Muscle of leg (tissue), 11 donors: ENCODE data around the gene KLHDC8A. TPM values are rescaled to one million over a fixed set of nuclear protein-coding genes. Genes with fewer than 3 reads are reported as not detected.
"Not testable (repeated sequence)": the region's sequence is repeated elsewhere in the genome, so short reads cannot be mapped to it uniquely, and the experiment has no call there.

Experiments
- DNase-seq: peaks from one replicate; pipeline ENCODE4 v3.0.0; 2013
- H3K27ac ChIP-seq: one replicate; pipeline ENCODE4 v1.5.1; 2013; ENCODE audit warnings: mild to moderate bottlenecking, low read length, control low read depth
- H3K27me3 ChIP-seq: one replicate; pipeline ENCODE4 v1.6.1; 2013; ENCODE audit warnings: low read length; ENCODE audit not compliant: control insufficient read depth, insufficient read depth
- H3K36me3 ChIP-seq: one replicate; pipeline ENCODE4 v1.6.1; 2013; ENCODE audit warnings: low read length; ENCODE audit not compliant: control insufficient read depth, insufficient read depth
- H3K4me1 ChIP-seq: one replicate; pipeline ENCODE4 v1.6.1; 2013; ENCODE audit warnings: low read length; ENCODE audit not compliant: control insufficient read depth, insufficient read depth
- H3K4me3 ChIP-seq: one replicate; pipeline ENCODE4 v1.5.1; 2013; ENCODE audit warnings: low read length, control low read depth
- H3K9me3 ChIP-seq: replicated peaks from 2 replicates; pipeline ENCODE4 v1.6.1; 2013; ENCODE audit warnings: low read depth, low read length; ENCODE audit not compliant: control insufficient read depth
- WGBS: methylation state at CpG from one replicate; pipeline ENCODE4 v1.1.5; 2013; ENCODE audit warnings: missing lambda C conversion rate; ENCODE audit not compliant: insufficient coverage; 5-methylcytosine and 5-hydroxymethylcytosine counted together
- polyA plus RNA-seq, 8 donors: library from polyadenylated mRNA; unstranded; fragments of 120-200 nt; gene quantifications; one replicate each; pipeline versions ENCODE4 v1.2.1 to v1.2.3, GENCODE V29; 2013; ENCODE audit warnings: inconsistent platforms in 1 of 8, low replicate concordance in 1 of 8; ENCODE audit not compliant: insufficient read length in 8 of 8, insufficient read depth in 1 of 8
- total RNA-seq: library from RNA; stranded (reverse); fragments of 120-200 nt; gene quantifications from one replicate; pipeline ENCODE4 v1.2.4, GENCODE V29; 2013

The KLHDC8A gene
- total and polyA plus RNA-seq, 9 donors = 0.22 to 0.84 (median 0.38) TPM

DNA sequence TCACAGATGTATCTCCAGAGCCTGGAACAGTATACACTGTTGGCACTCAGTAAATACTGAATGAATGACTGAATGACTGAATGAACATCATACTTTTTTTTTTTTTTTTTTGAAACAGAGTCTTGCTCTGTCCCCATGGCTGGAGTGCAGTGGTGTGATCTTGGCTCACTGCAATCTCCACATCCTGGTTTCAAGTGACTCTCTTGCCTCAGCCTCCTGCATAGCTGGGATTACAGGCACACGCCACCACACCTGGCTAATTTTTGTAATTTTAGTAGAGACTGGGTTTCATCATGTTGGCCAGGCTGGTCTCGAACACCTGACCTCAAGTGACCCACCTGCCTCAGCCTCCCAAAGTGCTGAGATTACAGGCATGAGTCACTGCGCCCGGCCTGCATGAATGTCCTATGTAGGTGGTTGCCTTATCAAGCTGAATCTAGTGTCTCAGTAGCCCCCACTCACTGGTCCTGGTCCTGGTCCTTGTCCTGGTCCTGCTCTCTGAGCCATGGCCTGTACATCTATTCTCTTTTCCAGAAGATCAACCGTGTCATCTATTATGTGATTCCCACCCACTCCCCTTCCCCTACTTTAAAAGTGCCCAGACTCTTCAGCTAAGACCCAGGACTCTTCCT lies 59.1 kb downstream of the KLHDC8A start:
- 95% methylated on average over 4 of the region's 5 CpGs for WGBS

DNA sequence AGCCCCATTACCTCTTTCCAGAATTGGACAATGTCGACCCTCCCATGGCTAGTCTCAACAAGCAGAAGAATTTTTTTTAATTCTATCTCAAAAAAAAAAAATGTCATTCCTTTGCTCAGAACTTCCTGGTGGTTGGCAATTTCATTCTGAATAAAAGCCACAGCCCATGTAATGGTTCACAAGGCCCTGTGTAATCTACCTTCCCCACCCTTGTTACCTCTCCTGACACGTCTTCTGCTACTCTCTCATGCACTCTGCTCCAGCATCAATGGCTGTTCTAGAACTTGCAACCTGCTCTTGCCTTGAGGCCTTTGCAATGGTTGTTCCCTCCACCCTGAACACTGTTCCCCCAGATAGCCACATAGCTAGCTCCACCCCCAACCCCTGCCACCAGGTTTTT lies 60.6 kb downstream of the KLHDC8A start:
- H3K27ac ChIP-seq = no peak overlapping the region
- DNase-seq = no peak
- no peaks in the 10 kb centered on the region for H3K9me3 ChIP-seq
- no peaks in the 10 kb centered on the region for H3K36me3 ChIP-seq
- WGBS = 88% methylated on average over 2 of the region's 2 CpGs
- peaks cover 4% of the 10 kb centered on the region for H3K27me3 ChIP-seq
- no peak overlapping the region for H3K4me3 ChIP-seq
- H3K4me1 ChIP-seq = peaks cover 21% of the 10 kb centered on the region

More for the DNA sequence above, 59.1 kb downstream of the KLHDC8A start:
- H3K36me3 ChIP-seq, H3K4me3 ChIP-seq, H3K27me3 ChIP-seq, H3K9me3 ChIP-seq, DNase-seq, H3K27ac ChIP-seq: not testable (repeated sequence)
- peaks cover 29% of the 10 kb centered on the region for H3K4me1 ChIP-seq

DNA sequence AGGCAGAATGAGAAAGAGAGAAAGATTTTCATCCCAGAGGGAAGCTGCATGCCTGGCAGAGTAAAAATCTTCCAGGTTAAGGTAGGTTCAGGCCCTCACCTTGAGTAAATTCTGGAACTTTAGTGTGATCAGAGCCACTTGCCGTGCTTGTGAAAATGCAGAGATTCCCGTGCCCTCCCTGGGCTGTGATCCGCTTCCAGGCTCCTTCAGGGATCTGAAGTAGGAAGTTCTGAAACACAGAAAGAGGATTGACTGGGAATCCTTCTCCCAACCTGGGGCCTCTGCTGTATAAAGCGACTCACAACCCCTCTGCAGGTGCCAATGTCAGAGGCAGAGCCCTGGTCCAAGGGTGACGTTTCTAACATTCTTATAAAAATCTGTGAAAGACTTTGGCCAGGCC lies 61.8 kb downstream of the KLHDC8A start:
- 35% methylated on average over 2 of the region's 5 CpGs for WGBS
- Histone ChIP-seq H3K9me3 (no peaks in the 10 kb centered on the region), H3K27ac (no peak overlapping the region)

DNA sequence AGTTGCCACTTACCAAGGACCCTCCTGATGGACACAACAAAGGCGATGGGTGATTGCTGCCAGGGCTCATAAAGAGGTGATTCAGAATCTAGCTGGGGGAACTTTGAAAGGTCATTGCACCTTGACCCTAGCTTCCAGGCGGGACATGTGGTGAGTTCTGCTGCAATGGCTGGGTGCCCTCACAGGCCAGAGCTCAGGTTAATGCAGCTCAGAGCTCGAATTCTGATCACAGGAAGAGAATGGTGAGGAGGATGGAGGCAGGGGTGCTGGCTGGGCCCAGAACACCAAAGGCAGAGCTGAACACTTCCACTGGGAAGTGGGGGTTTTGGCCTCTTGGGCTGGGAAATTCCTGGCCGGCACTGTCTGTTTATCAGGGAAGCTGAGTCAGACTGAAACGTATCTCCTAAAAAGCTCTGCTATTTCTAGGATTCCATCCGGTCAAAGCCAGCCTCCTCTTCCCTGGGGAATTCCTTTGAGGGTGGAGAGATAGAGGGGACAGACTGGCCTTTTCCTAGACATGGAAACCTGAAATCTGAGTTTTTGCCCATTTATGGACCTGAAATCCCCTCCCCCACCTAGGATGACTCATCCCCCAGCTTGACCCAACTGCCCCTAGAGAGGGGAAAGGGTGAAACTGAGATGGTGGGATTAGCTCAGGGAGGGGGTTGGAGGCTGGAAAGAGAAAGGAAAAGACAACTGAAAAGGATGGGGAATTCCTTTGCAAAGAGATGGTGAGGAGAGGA lies 62.4 kb downstream of the KLHDC8A start:
- 65% methylated on average over 3 of the region's 6 CpGs for WGBS
- Histone ChIP-seq H3K36me3 (no peaks in the 10 kb centered on the region), H3K27ac (peak overlapping the region; percentile 65), H3K4me1 (peaks cover 18% of the 10 kb centered on the region), H3K4me3 (no peak overlapping the region), H3K27me3 (peaks cover 4% of the 10 kb centered on the region), H3K9me3 (no peaks in the 10 kb centered on the region)
- peak; percentile 73 for DNase-seq

More for the DNA sequence above, 61.8 kb downstream of the KLHDC8A start:
- no peaks in the 10 kb centered on the region for H3K36me3 ChIP-seq
- H3K4me1 ChIP-seq = peaks cover 18% of the 10 kb centered on the region
- DNase-seq = no peak
- no peak overlapping the region for H3K4me3 ChIP-seq
- H3K27me3 ChIP-seq = peaks cover 4% of the 10 kb centered on the region

DNA sequence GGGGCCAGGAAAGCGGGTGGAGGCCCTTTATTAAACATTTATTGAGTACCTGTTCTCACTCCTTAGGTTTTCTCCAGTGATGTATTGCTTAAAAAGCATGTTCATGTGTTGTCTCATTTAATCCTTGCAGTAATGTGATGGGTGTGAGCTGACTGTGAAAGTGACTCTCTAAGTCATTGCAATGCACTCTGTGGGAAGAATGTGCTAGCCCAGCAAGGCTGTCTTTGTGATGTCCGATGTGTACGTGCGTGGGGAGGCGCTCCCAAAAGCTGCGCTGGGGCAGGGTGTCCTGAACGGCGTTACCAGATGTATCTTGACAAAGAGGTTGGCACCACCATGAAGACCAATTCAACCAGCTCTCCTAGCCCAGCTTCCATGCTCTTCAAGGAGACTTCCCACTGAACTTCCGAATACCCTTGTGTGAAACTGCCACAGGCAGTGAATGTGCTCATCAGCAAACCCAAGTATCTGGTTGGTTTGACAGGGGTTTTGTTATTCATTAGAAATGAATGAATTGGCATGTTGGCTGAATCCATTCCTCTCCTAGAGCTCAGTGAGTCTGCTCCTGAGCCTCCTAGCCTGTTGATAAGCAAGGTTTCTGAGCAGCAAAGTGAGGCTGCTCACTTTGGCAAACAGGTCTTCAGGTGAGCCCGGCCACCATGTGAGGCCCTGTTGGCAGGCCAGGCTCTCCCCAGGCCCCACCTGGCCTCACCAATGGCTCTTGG lies 63.2 kb downstream of the KLHDC8A start:
- 79% methylated on average over 8 of the region's 10 CpGs for WGBS
- Histone ChIP-seq H3K4me3 (no peak overlapping the region), H3K4me1 (peaks cover 14% of the 10 kb centered on the region), H3K27ac (peak overlapping the region; percentile 65), H3K36me3 (no peaks in the 10 kb centered on the region), H3K27me3 (peaks cover 3% of the 10 kb centered on the region), H3K9me3 (no peaks in the 10 kb centered on the region)
- DNase-seq = no peak

DNA sequence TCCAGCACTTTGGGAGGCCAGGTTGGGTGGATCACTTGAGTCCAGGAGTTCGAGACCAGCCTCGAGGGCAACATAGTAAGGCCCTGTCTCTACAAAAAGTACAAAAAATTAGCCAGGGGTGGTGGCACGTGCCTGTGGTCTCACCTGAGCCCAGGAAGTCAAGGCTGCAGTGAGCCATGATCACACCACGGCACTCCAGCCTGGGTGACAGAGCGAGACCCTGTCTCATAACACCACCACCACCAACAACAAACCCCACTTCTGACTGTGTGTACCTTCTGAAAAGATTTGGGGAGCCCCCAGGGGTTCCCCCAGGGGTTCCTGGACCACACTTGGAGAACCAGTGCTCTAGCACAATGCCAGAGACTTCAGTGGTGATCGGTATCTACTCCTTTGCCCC lies 65.1 kb downstream of the KLHDC8A start:
- H3K4me3 ChIP-seq = no peak overlapping the region
- DNase-seq = no peak
- 90% methylated on average over 5 of the region's 6 CpGs for WGBS
- H3K27me3 ChIP-seq = no peaks in the 10 kb centered on the region
- H3K27ac ChIP-seq = no peak overlapping the region
- no peaks in the 10 kb centered on the region for H3K9me3 ChIP-seq
- H3K36me3 ChIP-seq = no peaks in the 10 kb centered on the region
- peaks cover 29% of the 10 kb centered on the region for H3K4me1 ChIP-seq

DNA sequence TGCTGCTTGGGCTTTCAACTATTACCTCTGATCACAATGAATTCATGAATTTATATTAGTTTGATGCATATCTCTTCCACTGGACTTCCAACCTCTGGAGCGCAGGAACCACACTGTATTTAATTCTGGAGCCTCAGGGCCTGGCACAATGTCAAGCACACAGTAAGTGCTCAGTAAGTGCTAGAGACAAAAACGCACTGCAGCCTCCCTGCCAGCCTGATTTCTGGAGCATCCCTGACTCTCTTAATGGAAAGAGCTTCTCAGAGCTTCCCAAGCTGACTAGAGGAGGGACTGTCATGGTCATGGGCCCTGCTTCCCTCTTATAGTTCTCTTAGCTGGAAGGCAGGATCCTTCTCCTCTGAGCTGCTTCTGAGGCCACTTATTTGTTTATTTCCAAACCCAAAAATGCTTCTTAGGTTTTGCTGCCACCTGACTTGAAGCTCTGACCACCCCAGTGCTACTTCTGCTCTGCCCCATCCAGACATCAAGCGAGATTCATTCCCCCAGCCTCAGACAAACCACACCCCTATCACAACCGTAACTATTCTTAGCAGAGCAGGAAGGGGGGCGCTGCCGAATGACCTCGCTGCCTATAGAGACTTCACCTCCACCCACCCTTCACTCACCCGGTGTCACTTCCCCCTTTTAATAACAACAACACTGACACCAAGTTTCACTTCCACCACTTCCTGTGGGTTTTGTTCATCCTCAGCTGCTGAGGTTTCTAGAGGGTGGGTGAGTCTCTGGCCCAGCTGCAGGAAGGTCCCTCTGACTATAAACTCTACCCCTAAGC lies 68.8 kb downstream of the KLHDC8A start:
- DNase-seq = peak; percentile 79
- Histone ChIP-seq H3K36me3 (no peaks in the 10 kb centered on the region), H3K27me3 (no peaks in the 10 kb centered on the region), H3K27ac (no peak overlapping the region), H3K4me3 (no peak overlapping the region), H3K4me1 (peaks cover 37% of the 10 kb centered on the region), H3K9me3 (no peaks in the 10 kb centered on the region)
- whole genome bisulfite sequencing = 57% methylated on average over 2 of the region's 8 CpGs

DNA sequence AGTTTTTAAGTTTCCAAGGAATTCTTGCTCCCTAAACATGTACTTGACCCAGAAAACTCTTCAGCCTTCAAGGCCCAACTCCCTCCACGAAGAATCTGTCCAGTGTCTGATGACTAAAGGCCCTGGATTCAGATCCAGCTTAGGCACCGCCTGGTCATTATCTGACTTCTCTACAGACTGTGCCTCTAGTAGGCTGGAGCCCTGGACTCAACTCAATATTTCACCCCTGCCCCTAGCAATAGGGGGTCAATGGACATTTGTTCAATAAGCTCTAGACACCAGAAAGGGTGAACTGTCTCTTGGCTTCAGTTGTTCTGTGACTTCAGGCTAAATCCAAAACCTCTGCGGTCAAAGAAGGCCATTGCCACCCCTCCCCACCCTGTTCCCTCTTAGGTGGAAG lies 69.6 kb downstream of the KLHDC8A start:
- no peak overlapping the region for H3K27ac ChIP-seq
- no peak overlapping the region for H3K4me3 ChIP-seq
- H3K36me3 ChIP-seq = no peaks in the 10 kb centered on the region
- H3K4me1 ChIP-seq = peaks cover 37% of the 10 kb centered on the region
- no peaks in the 10 kb centered on the region for H3K27me3 ChIP-seq
- DNase-seq = no peak
- H3K9me3 ChIP-seq = no peaks in the 10 kb centered on the region
- 63% methylated on average over 1 of the region's 3 CpGs for WGBS

DNA sequence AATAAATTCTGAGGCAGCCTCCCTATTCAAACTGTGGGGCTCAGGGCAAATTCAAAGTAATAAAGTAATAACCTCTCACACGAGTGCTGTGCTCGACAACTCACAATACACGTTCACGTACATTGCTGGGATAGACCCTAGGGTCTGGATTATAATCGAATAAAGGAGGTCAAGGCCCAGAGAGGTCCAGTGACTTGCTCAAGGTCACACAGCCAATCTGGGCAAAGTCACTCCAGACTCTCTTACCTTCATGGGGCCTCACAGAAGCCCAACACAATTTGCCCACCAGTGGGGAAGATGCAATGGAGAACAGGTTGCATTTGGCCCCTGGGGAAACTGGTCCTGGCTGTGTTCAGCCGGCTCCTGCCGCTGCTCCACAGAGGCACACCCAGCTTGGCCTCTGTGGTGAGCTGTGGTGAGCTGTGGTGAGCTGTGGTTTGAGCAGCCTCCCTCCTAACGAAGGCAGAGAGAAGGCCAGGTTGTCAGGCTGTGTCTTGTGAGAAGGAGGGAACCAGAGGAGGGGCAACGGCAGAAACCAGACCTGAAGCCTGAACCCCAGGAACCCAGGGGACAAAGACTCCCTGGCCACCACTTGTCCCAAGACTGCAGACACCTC lies 70.3 kb downstream of the KLHDC8A start:
- no peaks in the 10 kb centered on the region for H3K27me3 ChIP-seq
- H3K27ac ChIP-seq = no peak overlapping the region
- peaks cover 37% of the 10 kb centered on the region for H3K4me1 ChIP-seq
- no peak overlapping the region for H3K4me3 ChIP-seq
- DNase-seq = no peak
- WGBS = 72% methylated on average over 5 of the region's 9 CpGs
- no peaks in the 10 kb centered on the region for H3K36me3 ChIP-seq
- H3K9me3 ChIP-seq = no peaks in the 10 kb centered on the region
